C4-2B (cell line): ENCODE results near the gene PRG3.

Experiments used
- H3K27ac ChIP-seq: fragments of 450-650 bp; 2 replicates; pipeline ENCODE4 v1.5.1; 2017
- CTCF ChIP-seq: fragments of 450-650 bp; conservative IDR thresholded peaks from 2 replicates; pipeline ENCODE4 v1.5.1; 2017; ENCODE audit warnings: mild to moderate bottlenecking
- ZFX ChIP-seq: fragments of 450-650 bp; IDR thresholded peaks from 2 replicates; pipeline ENCODE4 v1.6.1; 2017

The PRG3 gene

GRCh38 chr11:57424792-57425564 lies 44.0 kb upstream of the PRG3 start:
- H3K27ac ChIP-seq = no peak overlapping the region
- TF ChIP-seq CTCF (no peak), ZFX (no peak)

- no peak overlapping the region for H3K27ac ChIP-seq
- TF ChIP-seq CTCF = no peak
- TF ChIP-seq ZFX = no peak
Measured at GRCh38 chr11:57424137-57424791, 43.3 kb upstream of the PRG3 start.

GRCh38 chr11:57422669-57423068 lies 41.7 kb upstream of the PRG3 start:
- TF ChIP-seq CTCF = no peak
- no peak for TF ChIP-seq ZFX
- H3K27ac ChIP-seq = no peak overlapping the region

- no peak for TF ChIP-seq ZFX
- TF ChIP-seq CTCF = no peak
- no peak overlapping the region for H3K27ac ChIP-seq
Measured at GRCh38 chr11:57421805-57422204, 40.9 kb upstream of the PRG3 start.

- TF ChIP-seq ZFX (no peak), CTCF (no peak)
- H3K27ac ChIP-seq = no peak overlapping the region
Measured at GRCh38 chr11:57421066-57421465, 40.1 kb upstream of the PRG3 start.

GRCh38 chr11:57419146-57419545 lies 38.2 kb upstream of the PRG3 start:
- TF ChIP-seq ZFX (no peak), CTCF (no peak)
- no peak overlapping the region for H3K27ac ChIP-seq

GRCh38 chr11:57418131-57418530 lies 37.2 kb upstream of the PRG3 start:
- H3K27ac ChIP-seq = no peak overlapping the region
- TF ChIP-seq ZFX = no peak
- TF ChIP-seq CTCF = no peak
